GM18519 (cell line): ENCODE results near the gene RAMP3.
"Not testable (repeated sequence)": the region's sequence is repeated elsewhere in the genome, so short reads cannot be mapped to it uniquely, and the experiment has no call there.

ENCODE experiments used
- ATAC-seq: cut with Tn5 transposase; IDR thresholded peaks from one replicate; pipeline ENCODE4 v1.9.1; 2021; ENCODE audit warnings: mild to moderate bottlenecking, moderate library complexity; ENCODE audit not compliant: unreplicated experiment, low FRiP score

Gene RAMP3

DNA sequence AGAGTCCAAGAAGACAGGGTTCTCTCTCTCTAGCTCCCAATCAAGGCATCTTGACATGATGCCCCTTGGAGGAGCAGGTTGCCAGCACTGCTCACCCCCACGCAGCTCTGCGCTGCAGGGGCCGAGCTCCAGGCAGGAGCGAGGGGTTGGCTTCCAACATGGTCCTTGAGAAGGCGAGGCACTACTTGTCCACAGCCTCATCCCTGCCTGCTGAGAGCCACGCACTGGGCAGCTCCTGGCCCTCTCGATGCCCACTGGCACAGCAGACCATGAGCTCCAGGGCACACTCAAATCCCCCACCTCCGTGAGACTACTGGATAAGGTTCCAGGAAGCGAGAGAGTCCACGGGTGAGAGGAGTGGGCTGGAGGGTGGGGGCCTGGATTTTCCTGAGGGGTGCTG, 31.1 kb downstream of the RAMP3 start:
- ATAC-seq, result no peak

DNA sequence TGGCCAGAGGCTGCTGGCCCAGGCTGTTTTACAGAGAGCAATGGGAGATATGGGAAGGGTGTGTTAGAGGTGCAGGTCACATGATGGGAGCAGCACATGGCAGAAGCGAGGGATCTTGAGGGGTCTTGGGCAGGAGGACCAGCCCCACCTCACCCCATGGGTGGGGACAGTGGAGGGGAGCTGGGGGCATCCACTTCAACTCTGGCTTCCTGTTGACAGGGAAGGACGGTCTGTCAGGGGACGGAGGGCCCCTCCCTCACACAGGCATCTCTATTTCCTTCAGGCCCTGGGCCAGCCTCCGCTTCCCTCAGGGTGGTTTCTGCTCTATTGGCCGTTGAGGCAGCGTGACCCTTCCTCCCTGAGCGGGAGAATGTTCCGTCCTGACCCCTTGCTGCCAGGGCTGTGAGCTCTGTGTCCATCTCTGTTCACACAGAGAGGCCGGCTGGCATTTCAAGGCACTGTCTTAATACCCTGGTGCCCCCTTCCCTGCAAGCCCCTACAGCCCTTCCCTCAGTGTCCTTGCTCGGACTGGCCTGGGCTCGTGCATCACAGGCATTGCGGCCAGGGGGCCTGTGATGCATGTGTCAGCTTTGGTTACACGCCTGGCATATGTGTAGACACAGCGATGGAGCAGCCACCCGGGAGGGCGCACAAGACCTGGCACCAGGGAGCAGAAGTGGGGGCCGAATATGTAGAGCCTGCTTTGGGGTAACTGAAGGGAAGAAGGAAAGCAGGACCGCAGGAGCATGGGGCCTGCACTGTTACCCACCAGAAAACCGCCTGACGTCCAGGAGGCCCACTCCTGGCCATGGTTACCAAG, 31.8 kb downstream of the RAMP3 start:
- ATAC-seq, result no peak

DNA sequence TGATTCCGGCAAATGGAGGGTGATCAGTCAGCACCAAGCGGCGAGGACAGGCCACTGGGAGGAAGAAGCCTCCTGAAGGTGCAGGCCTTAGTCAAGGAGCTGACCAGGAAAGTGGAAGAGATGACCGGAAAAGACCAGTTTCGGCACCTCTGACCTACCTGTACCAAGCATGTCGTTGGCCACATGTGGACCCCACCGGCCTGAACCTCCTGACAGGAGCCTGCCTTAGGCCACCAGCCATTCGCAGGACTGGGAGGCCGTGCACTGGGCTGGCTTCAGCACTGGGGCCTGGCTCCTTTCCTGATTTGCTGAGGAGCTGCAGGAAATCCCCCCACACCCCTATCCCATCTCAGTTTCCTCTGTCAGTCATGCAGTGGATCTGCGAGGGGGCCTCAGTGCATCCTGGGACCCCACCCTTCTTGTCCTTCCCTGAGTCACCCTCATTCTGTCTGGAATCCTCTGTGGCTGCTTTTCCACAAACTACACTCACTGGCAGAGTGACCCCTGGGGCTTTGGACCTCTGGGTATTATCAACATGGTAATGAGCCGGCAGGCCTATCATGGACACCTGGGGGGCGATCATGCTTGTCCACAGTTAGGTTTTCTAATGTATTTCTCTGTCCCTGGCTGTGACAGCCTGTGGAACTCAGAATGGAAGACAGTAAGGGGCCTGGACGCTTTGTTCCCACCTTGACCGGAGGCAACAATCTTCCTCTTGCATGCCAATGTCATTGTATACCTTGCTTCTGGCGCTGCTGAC, 33.0 kb downstream of the RAMP3 start:
- no peak for ATAC-seq

DNA sequence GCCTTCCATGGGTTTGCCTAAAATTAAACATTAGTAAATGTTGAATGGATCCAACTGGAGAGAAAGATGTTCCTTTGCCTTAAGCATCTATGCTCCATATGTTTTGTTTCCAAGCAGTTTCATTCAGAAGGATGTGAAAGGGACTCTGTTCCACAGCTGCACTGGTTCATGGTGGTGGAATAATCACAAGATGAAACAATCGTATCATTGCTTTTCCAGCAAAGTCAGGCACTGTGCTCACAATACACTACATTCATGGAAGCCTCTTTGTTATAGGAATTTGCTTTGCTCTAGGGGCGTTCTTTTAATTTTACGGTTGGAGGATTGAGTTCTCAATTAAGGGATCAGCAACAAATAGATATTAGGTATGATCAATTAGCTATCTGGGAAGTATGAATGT, 33.8 kb downstream of the RAMP3 start:
- no peak for ATAC-seq

DNA sequence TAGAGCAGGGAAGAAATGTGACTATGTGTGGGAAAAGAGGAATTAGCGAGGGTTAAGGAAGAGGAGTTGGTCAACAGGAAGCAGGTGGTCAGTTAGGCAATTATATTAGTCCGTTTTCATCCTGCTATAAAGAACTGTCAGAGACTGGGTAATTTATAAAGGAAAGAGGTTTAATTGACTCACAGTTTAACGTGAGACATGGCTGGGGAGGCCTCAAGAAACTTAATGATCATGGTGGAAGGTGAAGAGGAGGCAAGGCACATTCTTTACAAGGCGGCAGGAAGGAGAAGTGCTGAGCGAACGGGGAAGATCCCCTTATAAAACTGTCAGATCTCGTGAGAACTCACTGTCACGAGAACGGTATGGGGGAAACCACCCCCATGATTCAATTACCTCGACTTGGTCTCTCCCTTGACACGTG, 35.0 kb downstream of the RAMP3 start:
- no peak for ATAC-seq

DNA sequence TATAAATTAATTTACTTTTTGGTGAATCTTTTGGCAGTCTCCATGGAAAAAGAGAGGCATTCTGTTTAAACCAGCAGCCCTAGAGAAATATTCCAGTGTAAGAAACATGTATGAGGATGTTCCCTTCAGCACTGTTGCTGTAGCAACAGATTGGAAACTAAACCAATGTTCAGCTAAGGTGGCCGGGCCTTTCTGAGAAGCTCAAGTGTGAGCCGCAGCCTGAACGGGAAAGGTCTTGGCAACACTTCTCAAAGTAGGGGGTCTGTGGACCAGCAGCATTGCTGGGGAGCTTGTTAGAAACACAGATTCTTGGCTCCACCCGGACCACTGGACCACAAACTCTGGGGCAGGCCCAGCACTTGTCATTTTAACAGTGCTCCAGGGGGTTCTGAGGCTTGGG, 36.2 kb downstream of the RAMP3 start:
- ATAC-seq, result no peak

- peak; percentile 74 for ATAC-seq
Measured at GRCh38 chr7:45196374-45196773, 38.8 kb downstream of the RAMP3 start.

DNA sequence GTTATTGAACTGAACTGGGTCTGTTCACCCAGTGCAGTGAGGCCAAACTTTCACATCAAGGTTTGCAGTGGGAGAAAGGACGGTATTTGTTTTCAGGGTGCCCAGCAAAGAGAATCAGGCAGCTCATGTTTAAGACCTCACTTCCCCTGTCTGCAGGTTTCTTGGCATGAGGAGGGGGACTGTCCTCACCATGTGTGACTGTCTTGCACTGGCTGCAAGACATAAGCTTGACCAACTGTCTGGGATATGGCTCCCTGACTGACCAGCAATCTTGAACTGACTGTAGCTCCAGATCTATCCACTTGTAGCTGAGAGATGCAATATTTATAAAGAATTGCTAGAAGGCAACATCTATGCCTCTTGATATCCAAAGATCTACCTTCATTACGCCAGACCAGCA, 39.9 kb downstream of the RAMP3 start:
- no peak for ATAC-seq

DNA sequence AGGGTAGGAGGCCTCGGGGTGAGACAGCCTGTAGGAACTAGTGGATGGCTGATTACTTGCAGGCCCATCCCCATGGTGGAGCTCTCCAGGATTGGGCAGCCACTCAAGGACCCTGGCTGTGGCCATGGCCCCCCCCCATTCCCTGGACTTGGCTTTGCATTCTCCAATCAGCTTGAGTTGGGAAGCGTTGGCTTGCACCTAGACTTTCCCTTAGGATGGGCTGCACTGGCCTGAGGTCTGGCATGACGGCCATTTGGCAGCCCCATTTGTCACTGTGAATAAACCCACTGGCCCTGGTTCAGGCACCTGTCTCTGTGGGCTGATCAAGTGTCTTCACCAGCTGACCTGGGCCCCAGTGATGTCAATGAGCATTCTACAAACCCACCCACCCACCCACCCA, 41.4 kb downstream of the RAMP3 start:
- ATAC-seq, result no peak

- no peak for ATAC-seq
Measured at GRCh38 chr7:45199506-45199905, 41.9 kb downstream of the RAMP3 start.

GRCh38 chr7:45202625-45203024, 45.0 kb downstream of the RAMP3 start:
- ATAC-seq, result no peak

DNA sequence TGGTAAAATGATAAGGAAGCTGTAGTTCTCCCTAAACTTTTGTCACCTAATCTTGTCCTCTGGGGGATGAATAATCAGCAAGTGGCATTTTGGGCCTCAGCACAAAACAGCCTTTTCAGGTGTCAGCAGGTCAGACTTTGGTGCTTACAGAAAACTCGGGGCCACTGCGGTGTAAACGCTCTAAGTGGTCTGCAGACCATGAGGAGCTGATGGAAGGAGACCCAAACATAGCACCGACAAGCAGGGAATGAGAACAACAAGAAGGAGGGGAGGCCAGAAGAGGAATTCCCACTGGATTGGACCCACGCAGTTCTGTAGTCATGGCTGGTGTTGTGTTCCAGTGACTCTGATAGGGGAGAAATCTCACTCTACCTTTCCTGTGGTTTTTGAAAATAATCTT, 45.4 kb downstream of the RAMP3 start:
- no peak for ATAC-seq

DNA sequence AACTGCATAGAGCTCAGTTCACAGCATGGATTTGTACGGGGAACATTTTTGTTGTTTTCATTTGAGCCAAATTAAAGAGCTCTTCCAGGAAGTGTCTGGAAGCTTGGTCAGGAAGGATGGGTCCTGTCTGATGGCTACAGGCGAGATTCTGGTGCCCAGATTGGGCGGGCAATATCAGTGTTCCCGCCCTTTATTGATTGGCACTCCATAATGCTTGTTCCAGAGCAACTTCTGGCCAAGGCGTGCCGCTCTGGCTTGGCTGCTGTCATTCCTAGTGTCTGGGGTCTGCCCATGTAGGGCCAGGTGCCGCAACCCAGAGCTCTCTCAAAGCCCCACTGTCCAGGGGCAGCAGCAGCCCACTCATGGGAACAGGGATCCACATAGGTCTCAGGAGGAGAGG, 45.9 kb downstream of the RAMP3 start:
- ATAC-seq, result no peak

- no peak for ATAC-seq
Measured at GRCh38 chr7:45203936-45204445, 46.4 kb downstream of the RAMP3 start.

- ATAC-seq, result not testable (repeated sequence)
Measured at GRCh38 chr7:45206266-45206665, 48.7 kb downstream of the RAMP3 start.

- not testable (repeated sequence) for ATAC-seq
Measured at GRCh38 chr7:45209909-45210308, 52.3 kb downstream of the RAMP3 start.

DNA sequence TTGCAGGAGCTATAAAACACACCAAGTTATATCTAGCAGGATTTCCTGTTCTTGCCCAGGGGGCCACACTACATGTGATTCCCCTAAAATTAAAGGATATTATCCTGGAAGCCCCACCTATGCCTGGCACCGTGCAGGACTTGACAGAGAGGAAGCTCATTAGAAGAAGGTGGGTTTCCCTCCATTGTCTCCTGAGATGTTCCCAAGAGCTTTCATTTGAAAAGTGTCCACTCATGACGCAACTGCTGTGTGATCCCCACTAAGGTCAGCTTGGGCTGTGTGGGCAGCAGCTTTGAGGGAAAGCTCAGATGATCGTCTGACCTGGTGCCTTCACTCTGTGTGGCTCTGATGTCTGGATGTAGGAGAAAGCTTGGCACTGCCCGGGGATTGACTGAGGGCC, 53.5 kb downstream of the RAMP3 start:
- ATAC-seq, result no peak

DNA sequence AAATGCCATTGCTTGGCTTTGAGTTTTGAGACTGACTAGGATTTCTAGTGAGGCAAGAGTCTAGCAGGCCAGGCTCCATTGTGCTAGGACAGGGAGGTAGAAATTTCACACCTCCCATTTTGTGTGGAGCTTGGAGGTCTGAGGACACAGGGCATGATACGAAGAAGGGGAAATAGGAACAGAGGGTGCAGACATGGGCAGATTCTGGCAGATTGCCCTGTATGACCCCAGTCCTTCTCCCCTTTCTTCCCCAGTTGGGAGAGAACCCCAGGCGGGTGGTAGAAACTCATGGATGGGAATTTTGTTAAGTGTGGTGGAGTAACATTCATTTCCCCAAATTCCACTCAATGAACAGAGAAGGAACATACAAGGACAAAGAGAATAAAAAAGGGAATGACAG, 54.4 kb downstream of the RAMP3 start:
- ATAC-seq, result no peak

- ATAC-seq, result no peak
Measured at GRCh38 chr7:45212606-45213005, 55.0 kb downstream of the RAMP3 start.

GRCh38 chr7:45215601-45216062, 58.0 kb downstream of the RAMP3 start:
- no peak for ATAC-seq

DNA sequence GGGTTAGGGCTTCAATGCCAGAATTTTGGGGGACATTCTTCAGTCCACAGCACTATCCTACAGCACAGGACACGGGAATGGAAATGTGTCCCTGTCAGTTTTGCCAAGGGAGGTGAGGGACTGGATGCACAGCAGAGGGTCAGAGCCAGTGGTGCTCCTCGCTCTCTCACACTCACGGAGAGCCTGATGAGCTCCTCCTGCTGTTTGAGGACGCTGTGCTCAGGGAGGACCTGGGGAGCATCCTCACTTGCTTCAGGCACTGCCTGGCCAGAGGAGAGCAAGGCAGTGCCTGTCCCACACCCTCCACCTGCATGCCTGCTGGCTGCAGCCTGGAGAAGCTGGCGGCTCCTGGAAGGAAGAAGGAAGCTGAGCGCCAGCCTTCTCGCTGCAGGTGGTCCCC, 58.6 kb downstream of the RAMP3 start:
- no peak for ATAC-seq
